ENCODE measurements around the gene MCM6. TPM values are rescaled to one million over a fixed set of nuclear protein-coding genes. Genes with fewer than 3 reads are reported as not detected.

The MCM6 gene
- total and polyA plus RNA-seq, 2 experiments from 2014 or later = 74.7 to 133 TPM

GRCh38 chr2:135893374-135893794 lies 17.1 kb upstream of the MCM6 start:
- Histone ChIP-seq H3K4me2 (no peak overlapping the region), H3K9me2 (ENCODE audit: insufficient read depth) (peaks cover 21% of the 10 kb centered on the region), H3K27ac (ENCODE audit: low read depth) (no peak overlapping the region), H3K27me3 (ENCODE audit: insufficient read depth) (no peaks in the 10 kb centered on the region), H3K4me3 (no peak overlapping the region), H4K20me1 (replicated peaks; ENCODE audit: insufficient read depth) (no peaks in the 10 kb centered on the region), H3F3A (replicated peaks; ENCODE audit: low read depth) (0 out of 2 replicates have a peak, but pooled peaks cover 11% of the 10 kb centered on the region), H3K79me2 (replicated peaks; ENCODE audit: insufficient read depth) (no peaks in the 10 kb centered on the region), H2AFZ (no peak overlapping the region), H3K4me1 (ENCODE audit: insufficient read depth) (peaks cover 10% of the 10 kb centered on the region), H3K36me3 (ENCODE audit: insufficient read depth) (no peaks in the 10 kb centered on the region)
- no peak overlapping the region for H3K27ac Mint-ChIP-seq
- no peak for ATAC-seq
- peaks cover 11% of the 10 kb centered on the region; the same call in 2 of the 3 replicates for H3K4me1 Mint-ChIP-seq
- no peak for DNase-seq (ENCODE audit: low spot score)
- no peak for TF ChIP-seq EZH2 (IDR thresholded peaks at IDR 0.05; ENCODE audit: low read depth, unreplicated experiment)
- no peak for TF ChIP-seq JUNB (IDR thresholded peaks at IDR 0.05; ENCODE audit: unreplicated experiment)
- no peak for TF ChIP-seq NANOG (IDR thresholded peaks at IDR 0.05; ENCODE audit: borderline replicate concordance)
- no peak for TF ChIP-seq ZNF462 (CRISPR knock-in tag; IDR thresholded peaks at IDR 0.05)
- no peak for TF ChIP-seq REST (IDR thresholded peaks at IDR 0.05; ENCODE audit: unreplicated experiment)
- no peak for TF ChIP-seq ETS1 (IDR thresholded peaks at IDR 0.05)
- TF ChIP-seq CTCF (conservative IDR thresholded peaks at IDR 0.05; ENCODE audit: low read depth in 2 of 2) = no peak
- no peak for TF ChIP-seq POLR2AphosphoS5 (IDR thresholded peaks at IDR 0.05; ENCODE audit: low read depth)
- TF ChIP-seq STAT1 (IDR thresholded peaks at IDR 0.05; ENCODE audit: unreplicated experiment) = no peak
- TF ChIP-seq CREB1 (CRISPR knock-in tag; IDR thresholded peaks at IDR 0.05; ENCODE audit: low read depth) = no peak
- no peak for TF ChIP-seq ZNF114 (CRISPR knock-in tag; IDR thresholded peaks at IDR 0.05)
- no peak for TF ChIP-seq EZH2phosphoT487 (IDR thresholded peaks at IDR 0.05; ENCODE audit: unreplicated experiment)
- no peak for TF ChIP-seq ZNF331 (CRISPR knock-in tag; IDR thresholded peaks at IDR 0.05; ENCODE audit: low read depth)
- peaks cover 10% of the 10 kb centered on the region for H3K9me3 Mint-ChIP-seq
- no peak overlapping the region for H3K4me3 Mint-ChIP-seq
- H3K36me3 Mint-ChIP-seq (ENCODE audit: low read depth) = peaks cover 9% of the 10 kb centered on the region; the same call in 2 of the 3 replicates
- H3K27me3 Mint-ChIP-seq (ENCODE audit: insufficient read depth, low read depth, poor library complexity) = no peaks in the 10 kb centered on the region
